Gastrocnemius medialis (tissue), 4 donors: ENCODE measurements around the gene ZDHHC3.

ENCODE experiments used
- POLR2A ChIP-seq, 2 donors: fragments of 450-650 bp; IDR thresholded peaks; one replicate each; pipeline ENCODE4 v1.6.1; 2017; ENCODE audit warnings: antibody characterized with exemption in 2 of 2, mild to moderate bottlenecking in 2 of 2, moderate library complexity in 2 of 2
- TF ChIP-seq, protein P1 (sequence below), 5 experiments: fragments of 450-650 bp in 3 of 5; fragments of 200-600 bp in 2 of 5; sonication (generic) in 2 of 5; IDR thresholded peaks in 4 of 5; conservative IDR thresholded peaks in 1 of 5; 1 replicate in 4 of 5; 2 replicates in 1 of 5; pipeline ENCODE4 v1.5.1; 2016 to 2019; ENCODE audit warnings: antibody characterized with exemption in 5 of 5, mild to moderate bottlenecking in 3 of 5, moderate library complexity in 3 of 5

GRCh38 chr3:44970926-44971490 lies 5.0 kb downstream of the ZDHHC3 start:
- TF ChIP-seq POLR2A (IDR thresholded peaks at IDR 0.05) = no peak
- TF ChIP-seq, protein P1, sequence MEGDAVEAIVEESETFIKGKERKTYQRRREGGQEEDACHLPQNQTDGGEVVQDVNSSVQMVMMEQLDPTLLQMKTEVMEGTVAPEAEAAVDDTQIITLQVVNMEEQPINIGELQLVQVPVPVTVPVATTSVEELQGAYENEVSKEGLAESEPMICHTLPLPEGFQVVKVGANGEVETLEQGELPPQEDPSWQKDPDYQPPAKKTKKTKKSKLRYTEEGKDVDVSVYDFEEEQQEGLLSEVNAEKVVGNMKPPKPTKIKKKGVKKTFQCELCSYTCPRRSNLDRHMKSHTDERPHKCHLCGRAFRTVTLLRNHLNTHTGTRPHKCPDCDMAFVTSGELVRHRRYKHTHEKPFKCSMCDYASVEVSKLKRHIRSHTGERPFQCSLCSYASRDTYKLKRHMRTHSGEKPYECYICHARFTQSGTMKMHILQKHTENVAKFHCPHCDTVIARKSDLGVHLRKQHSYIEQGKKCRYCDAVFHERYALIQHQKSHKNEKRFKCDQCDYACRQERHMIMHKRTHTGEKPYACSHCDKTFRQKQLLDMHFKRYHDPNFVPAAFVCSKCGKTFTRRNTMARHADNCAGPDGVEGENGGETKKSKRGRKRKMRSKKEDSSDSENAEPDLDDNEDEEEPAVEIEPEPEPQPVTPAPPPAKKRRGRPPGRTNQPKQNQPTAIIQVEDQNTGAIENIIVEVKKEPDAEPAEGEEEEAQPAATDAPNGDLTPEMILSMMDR (IDR thresholded peaks at IDR 0.05 in 4 of 5, conservative IDR thresholded peaks at IDR 0.05 in 1 of 5) = no peak
